ENCODE measurements around the gene SPECC1L.

The SPECC1L gene

GRCh38 chr22:24435323-24435645 lies 164.7 kb downstream of the SPECC1L start:
- no peak for TF ChIP-seq REST (IDR thresholded peaks at IDR 0.05; ENCODE audit: low read depth)
- TF ChIP-seq, protein P1, sequence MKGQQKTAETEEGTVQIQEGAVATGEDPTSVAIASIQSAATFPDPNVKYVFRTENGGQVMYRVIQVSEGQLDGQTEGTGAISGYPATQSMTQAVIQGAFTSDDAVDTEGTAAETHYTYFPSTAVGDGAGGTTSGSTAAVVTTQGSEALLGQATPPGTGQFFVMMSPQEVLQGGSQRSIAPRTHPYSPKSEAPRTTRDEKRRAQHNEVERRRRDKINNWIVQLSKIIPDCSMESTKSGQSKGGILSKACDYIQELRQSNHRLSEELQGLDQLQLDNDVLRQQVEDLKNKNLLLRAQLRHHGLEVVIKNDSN (IDR thresholded peaks at IDR 0.05) = no peak
- TF ChIP-seq EP300 (IDR thresholded peaks at IDR 0.05; ENCODE audit: borderline replicate concordance) = no peak
- no peak for TF ChIP-seq TEAD4 (IDR thresholded peaks at IDR 0.05)
- TF ChIP-seq RAD21 (IDR thresholded peaks at IDR 0.05; ENCODE audit: low read depth) = no peak

GRCh38 chr22:24435861-24436371 lies 165.3 kb downstream of the SPECC1L start:
- TF ChIP-seq EGR1 (IDR thresholded peaks at IDR 0.05) (no peak), MAX (IDR thresholded peaks at IDR 0.05) (no peak), TCF12 (IDR thresholded peaks at IDR 0.05; ENCODE audit: low read depth) (no peak), EP300 (IDR thresholded peaks at IDR 0.05; ENCODE audit: borderline replicate concordance) (no peak), REST (IDR thresholded peaks at IDR 0.05; ENCODE audit: low read depth) (no peak), YY1 (IDR thresholded peaks at IDR 0.05; ENCODE audit: low read depth) (no peak), CEBPB (IDR thresholded peaks at IDR 0.05) (no peak), FOXM1 (IDR thresholded peaks at IDR 0.05; ENCODE audit: borderline replicate concordance, low read depth) (no peak), ZBTB7A (IDR thresholded peaks at IDR 0.05; ENCODE audit: low read depth) (no peak), NFIC (IDR thresholded peaks at IDR 0.05) (no peak), TEAD4 (IDR thresholded peaks at IDR 0.05) (no peak), RAD21 (IDR thresholded peaks at IDR 0.05; ENCODE audit: low read depth) (no peak), CREB1 (IDR thresholded peaks at IDR 0.05; ENCODE audit: low read depth) (no peak), TAF1 (IDR thresholded peaks at IDR 0.05; ENCODE audit: low read depth) (no peak)
- TF ChIP-seq, protein P1 (IDR thresholded peaks at IDR 0.05) = no peak

DNA sequence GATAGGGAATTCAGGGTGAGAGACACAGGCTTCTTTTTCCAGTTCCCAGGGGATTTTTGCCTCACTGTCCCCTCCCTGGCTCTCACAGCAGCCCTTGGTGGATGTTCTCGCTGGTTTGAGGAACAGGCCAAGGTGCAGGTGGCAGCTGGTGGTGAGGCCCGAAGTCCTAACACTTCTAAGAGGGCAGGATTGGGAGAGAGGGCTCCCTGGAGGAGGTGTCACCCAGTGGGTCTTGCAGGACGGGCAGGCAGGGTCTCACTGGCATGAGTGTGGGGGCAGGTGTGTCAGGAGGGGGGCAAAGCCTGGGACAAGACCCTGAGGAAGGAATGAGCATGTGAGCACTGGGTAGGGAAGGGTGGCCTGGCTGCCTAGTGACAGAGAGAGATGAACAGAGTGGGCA lies 165.9 kb downstream of the SPECC1L start:
- TF ChIP-seq, protein P1 (IDR thresholded peaks at IDR 0.05) = no peak
- TF ChIP-seq TAF1 (IDR thresholded peaks at IDR 0.05; ENCODE audit: low read depth) = no peak

DNA sequence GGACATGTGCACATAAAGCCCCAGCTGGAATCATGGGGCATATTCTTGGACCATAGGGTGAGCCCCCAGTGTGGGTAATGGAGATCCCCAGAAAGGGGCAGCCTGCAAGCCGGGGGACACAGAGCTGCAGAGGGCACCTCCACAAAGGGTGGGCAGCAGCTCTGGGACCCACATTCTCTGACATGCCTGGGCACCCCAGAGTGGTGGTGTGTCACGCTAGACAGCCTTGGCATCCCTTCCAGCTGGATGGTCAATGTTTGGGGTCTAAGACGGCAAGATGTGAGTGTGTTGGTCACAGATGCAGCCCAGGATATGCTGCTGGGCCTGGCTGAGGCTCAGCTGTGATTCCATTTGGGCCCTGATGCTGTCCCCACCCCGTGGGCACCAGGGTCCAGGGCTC lies 166.5 kb downstream of the SPECC1L start:
- TF ChIP-seq CREB1 (IDR thresholded peaks at IDR 0.05; ENCODE audit: low read depth) (no peak), TEAD4 (IDR thresholded peaks at IDR 0.05) (no peak), EGR1 (IDR thresholded peaks at IDR 0.05) (no peak), TCF12 (IDR thresholded peaks at IDR 0.05; ENCODE audit: low read depth) (no peak), NFIC (IDR thresholded peaks at IDR 0.05) (no peak), TAF1 (IDR thresholded peaks at IDR 0.05; ENCODE audit: low read depth) (no peak), RAD21 (IDR thresholded peaks at IDR 0.05; ENCODE audit: low read depth) (no peak), EP300 (IDR thresholded peaks at IDR 0.05; ENCODE audit: borderline replicate concordance) (no peak), FOXM1 (IDR thresholded peaks at IDR 0.05; ENCODE audit: borderline replicate concordance, low read depth) (no peak), CEBPB (IDR thresholded peaks at IDR 0.05) (no peak), YY1 (IDR thresholded peaks at IDR 0.05; ENCODE audit: low read depth) (no peak), REST (IDR thresholded peaks at IDR 0.05; ENCODE audit: low read depth) (no peak), MAX (IDR thresholded peaks at IDR 0.05) (no peak), ZBTB7A (IDR thresholded peaks at IDR 0.05; ENCODE audit: low read depth) (no peak)
- TF ChIP-seq, protein P1 (IDR thresholded peaks at IDR 0.05) = no peak
